ENCODE data around the gene LDLRAD3.

LDLRAD3 gene

DNA sequence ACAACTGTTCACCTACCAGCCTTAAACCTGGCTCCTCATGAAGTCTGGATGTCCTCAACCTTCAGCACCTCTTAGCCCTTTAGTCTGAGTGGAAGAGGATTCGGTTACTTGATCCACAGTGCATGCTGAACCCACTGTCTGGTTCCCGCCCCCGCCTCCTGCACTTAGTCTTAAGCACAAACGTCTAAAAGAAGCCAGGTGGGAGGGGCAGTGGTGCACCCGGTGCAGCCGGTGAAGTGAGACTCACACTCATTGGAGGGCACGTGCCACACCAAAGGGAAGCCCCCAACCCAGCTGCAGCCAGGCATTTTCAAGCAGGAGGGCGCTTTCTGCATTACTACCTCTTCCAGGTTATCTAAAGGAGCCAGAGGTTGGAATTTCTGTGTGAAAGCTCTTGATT, 198.6 kb downstream of the LDLRAD3 start:
- H3K79me2 ChIP-seq (ENCODE audit: insufficient read depth, low read length): no peaks in the 10 kb centered on the region
- DNase-seq (no peak), ATAC-seq (ENCODE audit: insufficient read depth, low read depth) (no peak)
- no peaks in the 10 kb centered on the region for H3K4me1 ChIP-seq (ENCODE audit: insufficient read depth, low read length)
- no peak for TF ChIP-seq EZH2 (IDR thresholded peaks at IDR 0.05; ENCODE audit: borderline replicate concordance, low read depth, low read length, severe bottlenecking)
- TF ChIP-seq, protein P1, sequence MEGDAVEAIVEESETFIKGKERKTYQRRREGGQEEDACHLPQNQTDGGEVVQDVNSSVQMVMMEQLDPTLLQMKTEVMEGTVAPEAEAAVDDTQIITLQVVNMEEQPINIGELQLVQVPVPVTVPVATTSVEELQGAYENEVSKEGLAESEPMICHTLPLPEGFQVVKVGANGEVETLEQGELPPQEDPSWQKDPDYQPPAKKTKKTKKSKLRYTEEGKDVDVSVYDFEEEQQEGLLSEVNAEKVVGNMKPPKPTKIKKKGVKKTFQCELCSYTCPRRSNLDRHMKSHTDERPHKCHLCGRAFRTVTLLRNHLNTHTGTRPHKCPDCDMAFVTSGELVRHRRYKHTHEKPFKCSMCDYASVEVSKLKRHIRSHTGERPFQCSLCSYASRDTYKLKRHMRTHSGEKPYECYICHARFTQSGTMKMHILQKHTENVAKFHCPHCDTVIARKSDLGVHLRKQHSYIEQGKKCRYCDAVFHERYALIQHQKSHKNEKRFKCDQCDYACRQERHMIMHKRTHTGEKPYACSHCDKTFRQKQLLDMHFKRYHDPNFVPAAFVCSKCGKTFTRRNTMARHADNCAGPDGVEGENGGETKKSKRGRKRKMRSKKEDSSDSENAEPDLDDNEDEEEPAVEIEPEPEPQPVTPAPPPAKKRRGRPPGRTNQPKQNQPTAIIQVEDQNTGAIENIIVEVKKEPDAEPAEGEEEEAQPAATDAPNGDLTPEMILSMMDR (IDR thresholded peaks at IDR 0.05; ENCODE audit: borderline replicate concordance, extremely low read depth, low read length, poor library complexity, severe bottlenecking): no peak
- no peak overlapping the region for H3K27ac ChIP-seq (ENCODE audit: low read length)
- H4K20me1 ChIP-seq (ENCODE audit: insufficient read depth, low read length): no peaks in the 10 kb centered on the region
- H3K4me3 ChIP-seq (ENCODE audit: low read depth in 1 of 2, low read length in 2 of 2): no peak overlapping the region
- H2AFZ ChIP-seq (ENCODE audit: low read depth, low read length): no peak overlapping the region
- H3K9ac ChIP-seq (ENCODE audit: low read depth, low read length): no peak overlapping the region
- H3K9me3 ChIP-seq (ENCODE audit: insufficient read depth, low read length, severe bottlenecking): no peaks in the 10 kb centered on the region
- no peak overlapping the region for H3K4me2 ChIP-seq (ENCODE audit: insufficient read depth, low read length)
- H3K36me3 ChIP-seq (ENCODE audit: insufficient read depth, low read length): no peaks in the 10 kb centered on the region
- peaks cover 5% of the 10 kb centered on the region for H3K27me3 ChIP-seq (ENCODE audit: insufficient read depth, low read length, poor library complexity)

DNA sequence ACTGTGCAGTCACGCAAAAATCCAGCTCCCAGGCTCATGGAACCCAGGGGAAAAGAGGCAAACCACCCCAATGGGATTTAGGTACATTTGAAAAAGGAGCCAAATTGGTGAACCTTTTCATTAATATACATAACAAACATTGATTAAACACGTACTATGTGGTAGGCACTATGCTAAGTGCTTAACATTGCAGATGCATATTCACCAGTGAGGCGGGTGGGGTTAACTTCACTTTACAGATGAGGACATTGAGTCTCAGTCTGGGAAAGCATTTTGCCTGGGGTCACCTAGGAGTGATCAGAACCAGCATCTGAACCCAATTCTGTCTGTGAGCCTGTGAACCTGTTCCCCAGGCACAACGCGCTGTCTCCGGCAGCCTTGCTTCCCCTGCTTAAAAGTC, 199.0 kb downstream of the LDLRAD3 start:
- H3K79me2 ChIP-seq (ENCODE audit: insufficient read depth, low read length): no peaks in the 10 kb centered on the region
- H3K36me3 ChIP-seq (ENCODE audit: insufficient read depth, low read length): no peaks in the 10 kb centered on the region
- H3K4me1 ChIP-seq (ENCODE audit: insufficient read depth, low read length): no peaks in the 10 kb centered on the region
- no peak overlapping the region for H3K4me2 ChIP-seq (ENCODE audit: insufficient read depth, low read length)
- H3K9ac ChIP-seq (ENCODE audit: low read depth, low read length): no peak overlapping the region
- no peak overlapping the region for H3K27ac ChIP-seq (ENCODE audit: low read length)
- no peak overlapping the region for H3K4me3 ChIP-seq (ENCODE audit: low read depth in 1 of 2, low read length in 2 of 2)
- H4K20me1 ChIP-seq (ENCODE audit: insufficient read depth, low read length): no peaks in the 10 kb centered on the region
- H3K27me3 ChIP-seq (ENCODE audit: insufficient read depth, low read length, poor library complexity): peaks cover 5% of the 10 kb centered on the region
- no peak for TF ChIP-seq EZH2 (IDR thresholded peaks at IDR 0.05; ENCODE audit: borderline replicate concordance, low read depth, low read length, severe bottlenecking)
- TF ChIP-seq, protein P1 (IDR thresholded peaks at IDR 0.05; ENCODE audit: borderline replicate concordance, extremely low read depth, low read length, poor library complexity, severe bottlenecking): no peak
- no peak overlapping the region for H2AFZ ChIP-seq (ENCODE audit: low read depth, low read length)
- DNase-seq (no peak), ATAC-seq (ENCODE audit: insufficient read depth, low read depth) (no peak)
- H3K9me3 ChIP-seq (ENCODE audit: insufficient read depth, low read length, severe bottlenecking): no peaks in the 10 kb centered on the region

DNA sequence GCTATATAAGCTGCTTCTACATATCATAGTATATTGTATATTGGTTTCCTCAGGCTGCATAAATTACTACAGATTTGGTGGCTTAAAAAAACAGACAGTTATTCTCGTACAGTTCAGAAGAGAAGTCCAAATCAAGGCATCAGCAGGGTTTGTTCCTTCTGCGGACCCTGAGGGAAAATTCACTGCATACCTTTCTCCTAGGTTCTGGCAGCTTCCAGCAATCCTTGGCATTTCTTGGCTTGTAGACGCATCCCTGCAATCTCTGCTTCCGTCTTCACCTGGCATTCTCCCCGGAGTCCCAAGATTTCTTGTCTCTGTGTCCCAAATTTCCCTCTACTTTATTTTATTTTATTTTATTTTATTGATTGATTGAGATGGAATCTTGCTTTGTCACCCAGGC, 202.6 kb downstream of the LDLRAD3 start:
- Histone ChIP-seq H3K4me1 (ENCODE audit: insufficient read depth, low read length) (no peaks in the 10 kb centered on the region), H3K9me3 (ENCODE audit: insufficient read depth, low read length, severe bottlenecking) (no peaks in the 10 kb centered on the region), H3K79me2 (ENCODE audit: insufficient read depth, low read length) (no peaks in the 10 kb centered on the region), H3K36me3 (ENCODE audit: insufficient read depth, low read length) (no peaks in the 10 kb centered on the region), H3K27me3 (ENCODE audit: insufficient read depth, low read length, poor library complexity) (peaks cover 3% of the 10 kb centered on the region), H3K9ac (ENCODE audit: low read depth, low read length) (no peak overlapping the region), H2AFZ (ENCODE audit: low read depth, low read length) (no peak overlapping the region), H4K20me1 (ENCODE audit: insufficient read depth, low read length) (no peaks in the 10 kb centered on the region), H3K4me2 (ENCODE audit: insufficient read depth, low read length) (no peak overlapping the region), H3K27ac (ENCODE audit: low read length) (no peak overlapping the region), H3K4me3 (ENCODE audit: low read depth in 1 of 2, low read length in 2 of 2) (no peak overlapping the region)
- DNase-seq: no peak
- no peak for ATAC-seq (ENCODE audit: insufficient read depth, low read depth)
- TF ChIP-seq, protein P1 (IDR thresholded peaks at IDR 0.05; ENCODE audit: borderline replicate concordance, extremely low read depth, low read length, poor library complexity, severe bottlenecking): no peak
- no peak for TF ChIP-seq EZH2 (IDR thresholded peaks at IDR 0.05; ENCODE audit: borderline replicate concordance, low read depth, low read length, severe bottlenecking)

DNA sequence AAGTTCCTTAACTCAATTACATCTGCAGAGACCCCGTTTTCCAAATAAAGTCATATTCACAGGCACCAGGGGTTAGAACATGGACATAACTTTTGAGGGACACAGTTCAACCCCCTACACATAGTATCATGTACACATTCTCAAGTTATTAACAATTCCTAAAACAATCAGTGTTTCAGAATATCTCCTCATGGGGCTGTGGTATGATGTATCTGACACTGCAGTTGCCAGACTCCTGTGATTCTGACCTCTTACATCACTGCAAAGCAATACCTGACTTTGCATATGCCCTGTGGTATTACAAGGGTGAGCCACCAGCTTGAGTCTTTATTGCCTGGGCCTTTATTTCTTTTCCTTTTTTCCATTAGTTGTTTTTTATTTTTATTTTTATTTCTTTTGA, 203.6 kb downstream of the LDLRAD3 start:
- TF ChIP-seq, protein P1 (IDR thresholded peaks at IDR 0.05; ENCODE audit: borderline replicate concordance, extremely low read depth, low read length, poor library complexity, severe bottlenecking): no peak
- TF ChIP-seq EZH2 (IDR thresholded peaks at IDR 0.05; ENCODE audit: borderline replicate concordance, low read depth, low read length, severe bottlenecking): no peak
- Histone ChIP-seq H3K27me3 (ENCODE audit: insufficient read depth, low read length, poor library complexity) (no peaks in the 10 kb centered on the region), H3K27ac (ENCODE audit: low read length) (no peak overlapping the region), H3K79me2 (ENCODE audit: insufficient read depth, low read length) (no peaks in the 10 kb centered on the region), H3K4me2 (ENCODE audit: insufficient read depth, low read length) (no peak overlapping the region), H4K20me1 (ENCODE audit: insufficient read depth, low read length) (no peaks in the 10 kb centered on the region), H3K9ac (ENCODE audit: low read depth, low read length) (no peak overlapping the region), H3K36me3 (ENCODE audit: insufficient read depth, low read length) (no peaks in the 10 kb centered on the region), H3K4me1 (ENCODE audit: insufficient read depth, low read length) (no peaks in the 10 kb centered on the region), H3K9me3 (ENCODE audit: insufficient read depth, low read length, severe bottlenecking) (no peaks in the 10 kb centered on the region), H3K4me3 (ENCODE audit: low read depth in 1 of 2, low read length in 2 of 2) (no peak overlapping the region), H2AFZ (ENCODE audit: low read depth, low read length) (no peak overlapping the region)
- no peak for ATAC-seq (ENCODE audit: insufficient read depth, low read depth)
- no peak for DNase-seq

Data from DND-41 (cell line).